ENCODE data around the gene MTMR4. TPM values are rescaled to one million over a fixed set of nuclear protein-coding genes. Genes with fewer than 3 reads are reported as not detected.

MTMR4 gene
- total RNA-seq, 3 donors from 2014 or later, result 35.7 to 53.6 (median 42.7) TPM

- no peaks in the 10 kb centered on the region for H3K9me3 ChIP-seq
- no peaks in the 10 kb centered on the region for H3K36me3 ChIP-seq
- intact Hi-C loops (cut with DNase I; ENCODE audit: low total_unique reads), result loop anchor here (10.0 kb wide), 1 partner anchor 477 kb away; no protein-coding TSS in a partner anchor
- DNase-seq (ENCODE audit: low spot score in 2 of 2), result no peak
- H3K4me3 ChIP-seq, result peak overlapping the region in 2 of 3 donors; percentile 25 to 27
- no peaks in the 10 kb centered on the region for H3K27me3 ChIP-seq
- H3K27ac ChIP-seq, result peak overlapping the region; percentile 73 to 93
- peaks cover 0 to 18% of the 10 kb centered on the region in 2 donors for H3K4me1 ChIP-seq
- no peak for TF ChIP-seq POLR2A (IDR thresholded peaks at IDR 0.05)
- TF ChIP-seq CTCF (IDR thresholded peaks at IDR 0.05), result no peak
- TF ChIP-seq POLR2AphosphoS5 (IDR thresholded peaks at IDR 0.05), result no peak
These were observed 13.5 kb upstream of the MTMR4 start for GRCh38 chr17:58527949-58528348.

GRCh38 chr17:58527306-58527705 is 12.9 kb upstream of the MTMR4 start:
- intact Hi-C loops (cut with DNase I; ENCODE audit: low total_unique reads), result loop anchor here (10.0 kb wide), 1 partner anchor 477 kb away; no protein-coding TSS in a partner anchor
- Histone ChIP-seq H3K4me3 (peak overlapping the region in 2 of 3 donors; percentile 27 to 54), H3K4me1 (peaks cover 0 to 14% of the 10 kb centered on the region in 2 donors), H3K27ac (peak overlapping the region; percentile 73 to 93), H3K27me3 (no peaks in the 10 kb centered on the region), H3K9me3 (no peaks in the 10 kb centered on the region), H3K36me3 (no peaks in the 10 kb centered on the region)
- no peak for DNase-seq (ENCODE audit: low spot score in 2 of 2)
- TF ChIP-seq POLR2A (IDR thresholded peaks at IDR 0.05) (no peak), POLR2AphosphoS5 (IDR thresholded peaks at IDR 0.05) (no peak), CTCF (IDR thresholded peaks at IDR 0.05) (no peak)

- intact Hi-C loops (cut with DNase I; ENCODE audit: low total_unique reads), result loop anchor here (10.0 kb wide), 1 partner anchor 480 kb away; no protein-coding TSS in a partner anchor
- Histone ChIP-seq H3K9me3 (no peaks in the 10 kb centered on the region), H3K27me3 (no peaks in the 10 kb centered on the region), H3K36me3 (no peaks in the 10 kb centered on the region), H3K27ac (peak overlapping the region; percentile 73 to 93), H3K4me3 (peak overlapping the region in 2 of 3 donors; percentile 27 to 54), H3K4me1 (peaks cover 0 to 13% of the 10 kb centered on the region in 2 donors)
- TF ChIP-seq POLR2AphosphoS5 (IDR thresholded peaks at IDR 0.05) (peak; percentile 24 to 77 (median 53)), POLR2A (IDR thresholded peaks at IDR 0.05) (no peak)
- peak in 1 of 2 donors; percentile 78 for DNase-seq (ENCODE audit: low spot score in 2 of 2)
These were observed 10.8 kb upstream of the MTMR4 start for GRCh38 chr17:58525239-58525638.

- intact Hi-C loops (cut with DNase I; ENCODE audit: low total_unique reads), result loop anchor here (10.0 kb wide), 1 partner anchor 483 kb away; no protein-coding TSS in a partner anchor
- H3K27ac ChIP-seq, result no peak overlapping the region
- no peak for DNase-seq (ENCODE audit: low spot score in 2 of 2)
- TF ChIP-seq CTCF (IDR thresholded peaks at IDR 0.05) (no peak), POLR2AphosphoS5 (IDR thresholded peaks at IDR 0.05) (no peak), POLR2A (IDR thresholded peaks at IDR 0.05) (no peak)
- H3K4me1 ChIP-seq, result peaks cover 0 to 19% of the 10 kb centered on the region in 2 donors
- no peaks in the 10 kb centered on the region for H3K27me3 ChIP-seq
- H3K36me3 ChIP-seq, result no peaks in the 10 kb centered on the region
- no peak overlapping the region for H3K4me3 ChIP-seq
- no peaks in the 10 kb centered on the region for H3K9me3 ChIP-seq
These were observed 7.2 kb upstream of the MTMR4 start for GRCh38 chr17:58521680-58522079.

GRCh38 chr17:58520843-58521430 is 6.5 kb upstream of the MTMR4 start:
- no peak for DNase-seq (ENCODE audit: low spot score in 2 of 2)
- Histone ChIP-seq H3K4me3 (no peak overlapping the region), H3K27me3 (no peaks in the 10 kb centered on the region), H3K27ac (peak overlapping the region; percentile 96 to 98), H3K9me3 (no peaks in the 10 kb centered on the region), H3K4me1 (peaks cover 0 to 22% of the 10 kb centered on the region in 2 donors), H3K36me3 (no peaks in the 10 kb centered on the region)
- intact Hi-C loops (cut with DNase I; ENCODE audit: low total_unique reads), result loop anchor here (10.0 kb wide), 1 partner anchor 484 kb away; no protein-coding TSS in a partner anchor
- TF ChIP-seq CTCF (IDR thresholded peaks at IDR 0.05) (no peak), POLR2AphosphoS5 (IDR thresholded peaks at IDR 0.05) (no peak), POLR2A (IDR thresholded peaks at IDR 0.05) (no peak)

All from breast epithelium (tissue), 4 donors.